HCT116 (cell line): ENCODE data around the gene TOM1L1. TPM values are rescaled to one million over a fixed set of nuclear protein-coding genes. Genes with fewer than 3 reads are reported as not detected.

Experiments
- ATAC-seq: fragments of 200-7000 bp; cut with Tn5 transposase; 2 replicates; pipeline ENCODE4 v1.9.1; 2020; ENCODE audit warnings: mild to moderate bottlenecking, moderate library complexity
- BruUV-seq: library from RNA; stranded (reverse); fragments of 400-500 nt; replicated peaks from 2 replicates; lab custom pipeline; 2021; lab: Mats Ljungman, UMichigan
- CTCF ChIA-PET: fragments of 300-600 bp; sonication (Branson Sonifier 250); formaldehyde crosslinking; loops from one replicate; lab custom pipeline; 2021; ENCODE audit warnings: antibody characterized with exemption; lab: Charles Lee
- POLR2A ChIA-PET: fragments of 300-600, 350-600 bp; sonication (Branson Sonifier 250); formaldehyde crosslinking; loops from one replicate; lab custom pipeline; 2021; ENCODE audit warnings: antibody characterized with exemption; lab: Charles Lee
- RAD21 ChIA-PET, 2 experiments: fragments of 300-600 bp; sonication (Branson Sonifier 250); formaldehyde crosslinking; loops; one replicate each; lab custom pipeline; 2023; ENCODE audit warnings: low total read pairs in 2 of 2; ENCODE audit not compliant: uncharacterized antibody in 2 of 2, unreplicated experiment in 2 of 2, low non-redundant PET in 1 of 2; lab: Charles Lee
- DNase-seq: peaks from one replicate; pipeline ENCODE4 v3.0.0-alpha.2; 2010; ENCODE audit warnings: low read depth, low spot score
- H2AFZ ChIP-seq: fragments of 200-600 bp; shearing (Covaris generic), sonication (generic); 2 replicates; pipeline ENCODE4 v1.6.1; 2017; ENCODE audit warnings: low read depth, mixed run types, mixed read lengths, antibody characterized with exemption, low read length; ENCODE audit not compliant: poor library complexity, severe bottlenecking
- H3K27ac ChIP-seq: 2 replicates; pipeline ENCODE4 v1.5.1; 2012; ENCODE audit warnings: low read depth, low read length
- H3K27me3 ChIP-seq: fragments of 200-600 bp; sonication (generic); 2 replicates; pipeline ENCODE4 v1.6.1; 2016; ENCODE audit warnings: mixed run types, low read length, mixed read lengths; ENCODE audit not compliant: insufficient read depth
- H3K36me3 ChIP-seq, 2 experiments: fragments of 200-500 bp in 1 of 2; fragments of 200-600 bp in 1 of 2; sonication (Bioruptor generic) in 1 of 2; sonication (generic) in 1 of 2; 2 replicates each; pipeline versions ENCODE4 v1.5.1 to v1.6.1; 2014 to 2016; ENCODE audit warnings: low read length in 2 of 2, inconsistent platforms in 1 of 2, mixed read lengths in 1 of 2, mixed run types in 1 of 2; ENCODE audit not compliant: insufficient read depth in 2 of 2, control insufficient read depth in 1 of 2
- H3K4me1 ChIP-seq, 2 experiments: fragments of 200-600 bp in 1 of 2; sonication (generic) in 1 of 2; 2 replicates each; pipeline versions ENCODE4 v1.5.1 to v1.6.1; 2012 to 2017; ENCODE audit warnings: low read length in 2 of 2, inconsistent platforms in 1 of 2, mild to moderate bottlenecking in 1 of 2, mixed read lengths in 1 of 2, mixed run types in 1 of 2, moderate library complexity in 1 of 2; ENCODE audit not compliant: insufficient read depth in 2 of 2, control insufficient read depth in 1 of 2
- H3K4me2 ChIP-seq: fragments of 200-600 bp; sonication (generic); 2 replicates; pipeline ENCODE4 v1.6.1; 2017; ENCODE audit warnings: mixed run types, low read length, mixed read lengths
- H3K4me3 ChIP-seq, 2 experiments: fragments of 200-600 bp in 1 of 2; sonication (generic) in 1 of 2; replicated peaks in 1 of 2; 2 replicates each; pipeline ENCODE4 v1.5.1; 2011 to 2016; ENCODE audit warnings: low read length in 2 of 2, control low read depth in 1 of 2, low read depth in 1 of 2, mild to moderate bottlenecking in 1 of 2, mixed read lengths in 1 of 2, mixed run types in 1 of 2
- H3K79me2 ChIP-seq: fragments of 200-600 bp; sonication (generic); 2 replicates; pipeline ENCODE4 v1.6.1; 2017; ENCODE audit warnings: mild to moderate bottlenecking, mixed run types, low read length, moderate library complexity, mixed read lengths; ENCODE audit not compliant: insufficient read depth
- H3K9ac ChIP-seq: fragments of 200-600 bp; sonication (generic); 2 replicates; pipeline ENCODE4 v1.6.1; 2016; ENCODE audit warnings: low read length, mixed read lengths
- H3K9me2 ChIP-seq: fragments of 200-600 bp; sonication (generic), shearing (Covaris generic); 2 replicates; pipeline ENCODE4 v1.6.1; 2017; ENCODE audit warnings: mixed run types, mild to moderate bottlenecking, moderate library complexity; ENCODE audit not compliant: insufficient read depth
- H3K9me3 ChIP-seq, 2 experiments: fragments of 200-500 bp in 1 of 2; fragments of 200-600 bp in 1 of 2; sonication (Bioruptor generic) in 1 of 2; sonication (generic) in 1 of 2; 2 replicates each; pipeline ENCODE4 v1.6.1; 2014 to 2017; ENCODE audit warnings: low read length in 2 of 2, mixed read lengths in 2 of 2, inconsistent platforms in 1 of 2, low read depth in 1 of 2, mild to moderate bottlenecking in 1 of 2, mixed run types in 1 of 2, moderate library complexity in 1 of 2; ENCODE audit not compliant: control insufficient read depth in 1 of 2, insufficient read depth in 1 of 2
- H4K20me1 ChIP-seq: fragments of 200-600 bp; sonication (generic), shearing (Covaris generic); 2 replicates; pipeline ENCODE4 v1.6.1; 2017; ENCODE audit warnings: mixed run types, mild to moderate bottlenecking, moderate library complexity; ENCODE audit not compliant: insufficient read depth
- CBX3 ChIP-seq: IDR thresholded peaks from 2 replicates; pipeline ENCODE4 v1.6.1; 2012; ENCODE audit warnings: low read depth
- CEBPB ChIP-seq: IDR thresholded peaks from 2 replicates; pipeline ENCODE4 v1.6.1; 2012; ENCODE audit warnings: low read depth
- ELF1 ChIP-seq: IDR thresholded peaks from 2 replicates; pipeline ENCODE4 v1.6.1; 2012; ENCODE audit warnings: low read depth, borderline replicate concordance
- EZH2 ChIP-seq: fragments of 200-600 bp; sonication (generic); IDR thresholded peaks from 2 replicates; pipeline ENCODE4 v1.6.1; 2017; ENCODE audit warnings: antibody characterized with exemption, mixed run types
- FOSL1 ChIP-seq: IDR thresholded peaks from 2 replicates; pipeline ENCODE4 v1.6.1; 2012; ENCODE audit warnings: low read depth
- JUND ChIP-seq: IDR thresholded peaks from 2 replicates; pipeline ENCODE4 v1.6.1; 2012
- POLR2AphosphoS5 ChIP-seq: IDR thresholded peaks from 2 replicates; pipeline ENCODE4 v1.6.1; 2011; ENCODE audit warnings: mild to moderate bottlenecking, low read depth, low read length, moderate library complexity
- RAD21 ChIP-seq: IDR thresholded peaks from 2 replicates; pipeline ENCODE4 v1.6.1; 2012; ENCODE audit warnings: low read depth, mild to moderate bottlenecking
- REST ChIP-seq: IDR thresholded peaks from 2 replicates; pipeline ENCODE4 v1.6.1; 2012; ENCODE audit warnings: low read depth
- SRF ChIP-seq: IDR thresholded peaks from 2 replicates; pipeline ENCODE4 v1.6.1; 2012; ENCODE audit warnings: low read depth
- ZNF274 ChIP-seq: fragments of 200-500 bp; sonication (Bioruptor generic); IDR thresholded peaks from 2 replicates; pipeline ENCODE4 v1.6.1; 2014; ENCODE audit warnings: mild to moderate bottlenecking, low read depth, low read length, inconsistent platforms
- intact Hi-C: fragments of 100-400 bp; cut with micrococcal nuclease; formaldehyde crosslinking; loops from 2 replicates; pipeline ENCODE4 v1.10.0; 2022
- total RNA-seq: library from RNA; stranded (reverse); gene quantifications from one replicate; pipeline ENCODE4 v1.2.1, GENCODE V29; 2021; ENCODE audit not compliant: unreplicated experiment
- TF ChIP-seq, protein P1 (sequence below): IDR thresholded peaks from 2 replicates; pipeline ENCODE4 v1.6.1; 2012
- TF ChIP-seq, protein P2 (sequence below): IDR thresholded peaks from 2 replicates; pipeline ENCODE4 v1.6.1; 2011; ENCODE audit warnings: mild to moderate bottlenecking, low read length, moderate library complexity; ENCODE audit not compliant: insufficient replicate concordance; ENCODE audit errors: extremely low read depth

The TOM1L1 gene
- total RNA-seq, 1 experiment from 2014 or later, result 70.8 TPM

GRCh38 chr17:54892360-54892759, 8.3 kb upstream of the TOM1L1 start:
- H3K27ac ChIP-seq, result no peak overlapping the region
- no peaks in the 10 kb centered on the region for H4K20me1 ChIP-seq
- RAD21 ChIA-PET, result no interaction called here
- H3K4me3 ChIP-seq, result no peak overlapping the region
- no peak overlapping the region for H2AFZ ChIP-seq
- intact Hi-C loops, result no loop called here
- no peaks in the 10 kb centered on the region for H3K79me2 ChIP-seq
- ATAC-seq (no peak), DNase-seq (no peak)
- no peaks in the 10 kb centered on the region for H3K9me2 ChIP-seq
- no peak for TF ChIP-seq JUND
- no peak for TF ChIP-seq RAD21
- TF ChIP-seq CBX3, result no peak
- no peak for TF ChIP-seq ZNF274
- TF ChIP-seq REST, result no peak
- no peaks in the 10 kb centered on the region for H3K27me3 ChIP-seq
- BruUV-seq, result no TSS peak
- POLR2A ChIA-PET, result no interaction called here
- no peak overlapping the region for H3K9ac ChIP-seq
- no peak overlapping the region for H3K4me2 ChIP-seq
- no peaks in the 10 kb centered on the region for H3K36me3 ChIP-seq
- CTCF ChIA-PET, result no interaction called here
- H3K4me1 ChIP-seq, result no peaks in the 10 kb centered on the region
- no peaks in the 10 kb centered on the region for H3K9me3 ChIP-seq

DNA sequence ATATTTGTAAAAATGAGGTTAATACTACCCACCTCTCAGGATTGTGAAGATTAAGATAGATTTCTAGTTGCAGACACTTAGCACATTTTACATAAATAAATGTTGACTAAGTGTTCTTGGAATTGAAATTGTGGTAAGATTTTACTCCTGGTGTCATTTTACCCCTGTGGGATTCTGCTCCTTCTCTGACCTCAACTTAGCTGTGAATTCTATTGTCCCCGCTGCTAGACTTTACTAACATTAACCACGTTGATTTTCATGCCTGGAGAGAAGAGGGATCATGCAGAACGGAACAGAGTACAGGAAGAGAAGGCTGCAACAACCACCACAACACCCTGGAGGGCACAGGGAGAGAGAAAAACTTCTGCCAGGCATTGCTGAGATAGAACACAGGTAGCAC, 2.1 kb upstream of the TOM1L1 start:
- no peak overlapping the region for H3K9ac ChIP-seq
- H3K36me3 ChIP-seq, result no peaks in the 10 kb centered on the region; a peak in 1 of 4 replicates
- POLR2A ChIA-PET, result no interaction called here
- CTCF ChIA-PET, result no interaction called here
- TF ChIP-seq POLR2AphosphoS5 (no peak), RAD21 (no peak), EZH2 (no peak), ELF1 (no peak), FOSL1 (no peak), CEBPB (no peak), JUND (no peak), ZNF274 (no peak), SRF (no peak), CBX3 (no peak)
- TF ChIP-seq, protein P1, sequence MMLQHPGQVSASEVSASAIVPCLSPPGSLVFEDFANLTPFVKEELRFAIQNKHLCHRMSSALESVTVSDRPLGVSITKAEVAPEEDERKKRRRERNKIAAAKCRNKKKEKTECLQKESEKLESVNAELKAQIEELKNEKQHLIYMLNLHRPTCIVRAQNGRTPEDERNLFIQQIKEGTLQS, result no peak
- TF ChIP-seq, protein P2, sequence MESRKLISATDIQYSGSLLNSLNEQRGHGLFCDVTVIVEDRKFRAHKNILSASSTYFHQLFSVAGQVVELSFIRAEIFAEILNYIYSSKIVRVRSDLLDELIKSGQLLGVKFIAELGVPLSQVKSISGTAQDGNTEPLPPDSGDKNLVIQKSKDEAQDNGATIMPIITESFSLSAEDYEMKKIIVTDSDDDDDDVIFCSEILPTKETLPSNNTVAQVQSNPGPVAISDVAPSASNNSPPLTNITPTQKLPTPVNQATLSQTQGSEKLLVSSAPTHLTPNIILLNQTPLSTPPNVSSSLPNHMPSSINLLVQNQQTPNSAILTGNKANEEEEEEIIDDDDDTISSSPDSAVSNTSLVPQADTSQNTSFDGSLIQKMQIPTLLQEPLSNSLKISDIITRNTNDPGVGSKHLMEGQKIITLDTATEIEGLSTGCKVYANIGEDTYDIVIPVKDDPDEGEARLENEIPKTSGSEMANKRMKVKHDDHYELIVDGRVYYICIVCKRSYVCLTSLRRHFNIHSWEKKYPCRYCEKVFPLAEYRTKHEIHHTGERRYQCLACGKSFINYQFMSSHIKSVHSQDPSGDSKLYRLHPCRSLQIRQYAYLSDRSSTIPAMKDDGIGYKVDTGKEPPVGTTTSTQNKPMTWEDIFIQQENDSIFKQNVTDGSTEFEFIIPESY, result no peak
- no peaks in the 10 kb centered on the region; the same call in 1 of the 2 replicates for H3K79me2 ChIP-seq
- H3K4me1 ChIP-seq, result peaks cover 11 to 18% of the 10 kb centered on the region in 2 experiments; a peak in 3 of 4 replicates
- H3K4me3 ChIP-seq, result no peak overlapping the region
- no peak overlapping the region for H3K27ac ChIP-seq
- H3K9me3 ChIP-seq, result no peaks in the 10 kb centered on the region
- DNase-seq (no peak), ATAC-seq (no peak)
- intact Hi-C loops, result no loop called here
- no peaks in the 10 kb centered on the region for H3K9me2 ChIP-seq
- no peaks in the 10 kb centered on the region for H3K27me3 ChIP-seq
- no TSS peak for BruUV-seq
- RAD21 ChIA-PET, result no interaction called here
- H3K4me2 ChIP-seq, result no peak overlapping the region
- no peaks in the 10 kb centered on the region for H4K20me1 ChIP-seq
- no peak overlapping the region for H2AFZ ChIP-seq
